Stimulated activated CD4-positive, alpha-beta T cell treated with anti-CD3 and anti-CD28 coated beads, Interleukin-15, amount 100 ng/mL, for 24 hours (primary cell): ENCODE results near the gene TMEM272.
"Not testable (repeated sequence)": the region's sequence is repeated elsewhere in the genome, so short reads cannot be mapped to it uniquely, and the experiment has no call there.

Experiments
- DNase-seq: peaks from one replicate; pipeline ENCODE4 v3.0.0-alpha.2; 2020

The TMEM272 gene

GRCh38 chr13:51824712-51825111 lies 20.3 kb downstream of the TMEM272 start:
- DNase-seq: not testable (repeated sequence)

- no peak for DNase-seq
Measured at GRCh38 chr13:51823863-51824262, 21.1 kb downstream of the TMEM272 start.

- DNase-seq: no peak
Measured at GRCh38 chr13:51823359-51823758, 21.6 kb downstream of the TMEM272 start.

- DNase-seq: peak; percentile 51
Measured at GRCh38 chr13:51822106-51822815, 22.7 kb downstream of the TMEM272 start.

GRCh38 chr13:51821606-51822005 lies 23.4 kb downstream of the TMEM272 start:
- DNase-seq: no peak

GRCh38 chr13:51820016-51820597 lies 24.9 kb downstream of the TMEM272 start:
- no peak for DNase-seq

GRCh38 chr13:51819544-51819943 lies 25.4 kb downstream of the TMEM272 start:
- DNase-seq: no peak

GRCh38 chr13:51818781-51819511 lies 26.0 kb downstream of the TMEM272 start:
- DNase-seq: peak; percentile 74

GRCh38 chr13:51818276-51818675 lies 26.7 kb downstream of the TMEM272 start:
- DNase-seq: no peak

GRCh38 chr13:51817717-51818116 lies 27.3 kb downstream of the TMEM272 start:
- no peak for DNase-seq

- DNase-seq: no peak
Measured at GRCh38 chr13:51816604-51817249, 28.2 kb downstream of the TMEM272 start.

GRCh38 chr13:51815848-51816247 lies 29.1 kb downstream of the TMEM272 start:
- DNase-seq: no peak

GRCh38 chr13:51814825-51815650 lies 29.9 kb downstream of the TMEM272 start:
- DNase-seq: peak; percentile 79

GRCh38 chr13:51814071-51814470 lies 30.9 kb downstream of the TMEM272 start:
- DNase-seq: no peak

GRCh38 chr13:51811920-51812451 lies 33.0 kb downstream of the TMEM272 start:
- no peak for DNase-seq

- no peak for DNase-seq
Measured at GRCh38 chr13:51811046-51811445, 33.9 kb downstream of the TMEM272 start.

GRCh38 chr13:51808811-51809210 lies 36.2 kb downstream of the TMEM272 start:
- DNase-seq: no peak

GRCh38 chr13:51807041-51807440 lies 37.9 kb downstream of the TMEM272 start:
- DNase-seq: no peak

- DNase-seq: no peak
Measured at GRCh38 chr13:51806566-51806965, 38.4 kb downstream of the TMEM272 start.

GRCh38 chr13:51805925-51806324 lies 39.1 kb downstream of the TMEM272 start:
- no peak for DNase-seq

GRCh38 chr13:51805313-51805712 lies 39.7 kb downstream of the TMEM272 start:
- DNase-seq: no peak
